ENCODE results near the gene PDGFB.

The PDGFB gene

GRCh38 chr22:39233710-39234471, 10.9 kb downstream of the PDGFB start:
- H3K9me3 ChIP-seq, result no peaks in the 10 kb centered on the region
- no peak for DNase-seq
- H3K4me1 ChIP-seq, result peaks cover 0 to 46% (median 22%) of the 10 kb centered on the region in 4 donors
- peaks cover 0 to 23% (median 0%) of the 10 kb centered on the region in 3 donors for H3K36me3 ChIP-seq
- no peak overlapping the region for H3K27ac ChIP-seq
- H3K4me3 ChIP-seq, result no peak overlapping the region
- TF ChIP-seq, protein P1, sequence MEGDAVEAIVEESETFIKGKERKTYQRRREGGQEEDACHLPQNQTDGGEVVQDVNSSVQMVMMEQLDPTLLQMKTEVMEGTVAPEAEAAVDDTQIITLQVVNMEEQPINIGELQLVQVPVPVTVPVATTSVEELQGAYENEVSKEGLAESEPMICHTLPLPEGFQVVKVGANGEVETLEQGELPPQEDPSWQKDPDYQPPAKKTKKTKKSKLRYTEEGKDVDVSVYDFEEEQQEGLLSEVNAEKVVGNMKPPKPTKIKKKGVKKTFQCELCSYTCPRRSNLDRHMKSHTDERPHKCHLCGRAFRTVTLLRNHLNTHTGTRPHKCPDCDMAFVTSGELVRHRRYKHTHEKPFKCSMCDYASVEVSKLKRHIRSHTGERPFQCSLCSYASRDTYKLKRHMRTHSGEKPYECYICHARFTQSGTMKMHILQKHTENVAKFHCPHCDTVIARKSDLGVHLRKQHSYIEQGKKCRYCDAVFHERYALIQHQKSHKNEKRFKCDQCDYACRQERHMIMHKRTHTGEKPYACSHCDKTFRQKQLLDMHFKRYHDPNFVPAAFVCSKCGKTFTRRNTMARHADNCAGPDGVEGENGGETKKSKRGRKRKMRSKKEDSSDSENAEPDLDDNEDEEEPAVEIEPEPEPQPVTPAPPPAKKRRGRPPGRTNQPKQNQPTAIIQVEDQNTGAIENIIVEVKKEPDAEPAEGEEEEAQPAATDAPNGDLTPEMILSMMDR (IDR thresholded peaks at IDR 0.05), result no peak
- intact Hi-C loops (cut with DNase I; ENCODE audit: low total_unique reads), result no loop called here
- H3K27me3 ChIP-seq, result peaks cover 0 to 73% of the 10 kb centered on the region in 2 donors

DNA sequence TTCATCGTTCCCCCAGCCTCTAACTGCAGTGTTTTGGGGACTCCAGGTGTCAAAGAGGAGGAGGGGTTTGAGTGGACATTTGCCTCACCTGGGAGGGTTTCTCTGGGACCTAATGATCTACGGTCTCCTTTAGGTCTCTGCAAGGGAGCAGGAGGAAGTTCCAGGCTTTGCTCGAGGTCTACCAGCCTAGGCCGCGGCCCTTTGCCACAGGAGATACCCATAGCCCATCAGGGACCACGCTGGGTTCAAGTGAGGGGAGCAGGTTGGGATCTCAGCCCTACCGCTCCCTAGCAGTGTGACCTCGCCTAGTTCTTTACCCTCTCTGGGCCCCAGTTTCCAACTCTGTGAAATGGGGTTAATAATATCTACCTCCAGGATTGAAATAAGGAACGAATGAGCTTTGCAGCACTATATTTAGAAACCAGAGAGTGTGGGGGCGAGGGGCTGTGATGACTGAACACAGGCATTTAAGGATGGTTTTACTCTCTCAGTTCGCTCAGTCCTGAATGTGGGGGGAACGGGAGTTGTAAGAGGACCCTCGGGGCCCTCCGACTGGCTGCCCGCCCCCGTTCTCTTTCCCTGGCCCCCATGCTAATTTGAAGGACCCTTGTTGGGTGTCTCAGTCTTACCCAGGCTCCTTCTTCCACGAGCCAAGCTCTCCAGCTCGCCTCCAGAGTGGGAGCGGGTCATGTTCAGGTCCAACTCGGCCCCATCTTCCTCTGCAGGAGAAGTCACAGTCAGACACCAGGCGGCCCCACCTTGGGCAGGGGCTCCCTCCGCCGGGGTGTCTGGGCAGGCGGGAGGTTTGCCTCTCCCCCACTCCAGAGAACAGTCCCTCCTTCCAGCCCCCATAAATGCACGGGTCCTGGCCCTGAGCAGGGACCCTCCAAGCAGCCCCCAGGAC, 11.7 kb downstream of the PDGFB start:
- Histone ChIP-seq H3K4me3 (no peak overlapping the region), H3K4me1 (peaks cover 0 to 44% (median 22%) of the 10 kb centered on the region in 4 donors), H3K27me3 (peaks cover 0 to 71% of the 10 kb centered on the region in 2 donors), H3K9me3 (no peaks in the 10 kb centered on the region), H3K36me3 (peaks cover 0 to 23% (median 0%) of the 10 kb centered on the region in 3 donors), H3K27ac (no peak overlapping the region)
- DNase-seq, result no peak
- intact Hi-C loops (cut with DNase I; ENCODE audit: low total_unique reads), result no loop called here
- TF ChIP-seq, protein P1 (IDR thresholded peaks at IDR 0.05), result no peak

- Histone ChIP-seq H3K9me3 (no peaks in the 10 kb centered on the region), H3K4me1 (peaks cover 0 to 36% (median 19%) of the 10 kb centered on the region in 4 donors), H3K36me3 (peaks cover 0 to 30% (median 0%) of the 10 kb centered on the region in 3 donors), H3K27ac (no peak overlapping the region), H3K4me3 (no peak overlapping the region), H3K27me3 (peaks cover 0 to 71% of the 10 kb centered on the region in 2 donors)
- no peak for DNase-seq
- TF ChIP-seq, protein P1 (IDR thresholded peaks at IDR 0.05), result no peak
- intact Hi-C loops (cut with DNase I; ENCODE audit: low total_unique reads), result no loop called here
Measured at GRCh38 chr22:39232246-39232645, 12.5 kb downstream of the PDGFB start.

DNA sequence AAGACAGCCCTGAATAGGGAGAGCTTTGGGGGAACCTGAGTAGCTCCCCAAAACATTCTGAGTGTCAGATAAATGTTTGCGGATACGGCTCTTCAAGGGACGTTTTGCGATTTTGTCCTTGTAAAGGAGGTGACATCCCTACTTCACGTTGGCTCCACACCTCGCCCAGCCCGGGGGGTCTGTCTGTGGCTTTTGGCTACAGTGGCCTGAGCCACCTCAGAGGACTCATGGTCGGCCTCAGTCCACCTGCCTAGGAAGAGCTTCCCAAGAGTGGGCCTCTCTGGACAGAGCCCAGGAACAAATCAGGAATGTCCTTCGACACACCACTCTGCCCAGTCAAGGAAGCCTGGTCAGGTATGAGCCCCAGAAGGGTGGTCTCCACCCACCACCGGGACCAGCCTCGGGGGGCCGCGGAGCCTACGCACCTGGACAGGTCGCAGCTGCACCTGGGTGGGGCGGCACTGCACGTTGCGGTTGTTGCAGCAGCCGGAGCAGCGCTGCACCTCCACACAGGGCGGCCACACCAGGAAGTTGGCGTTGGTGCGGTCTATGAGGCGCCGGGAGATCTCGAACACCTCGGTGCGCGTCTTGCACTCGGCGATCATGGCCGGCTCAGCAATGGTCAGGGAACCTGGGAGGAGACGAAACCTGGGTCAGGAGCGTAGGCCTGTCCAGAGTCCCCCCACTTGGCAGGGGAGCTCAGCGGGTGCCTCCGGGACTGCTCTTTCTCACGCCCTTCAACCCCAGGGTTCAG, 13.4 kb downstream of the PDGFB start:
- no peak for DNase-seq
- H3K4me1 ChIP-seq, result peaks cover 0 to 27% (median 14%) of the 10 kb centered on the region in 4 donors
- intact Hi-C loops (cut with DNase I; ENCODE audit: low total_unique reads), result no loop called here

More for the DNA sequence above, 13.4 kb downstream of the PDGFB start:
- TF ChIP-seq, protein P1 (IDR thresholded peaks at IDR 0.05), result no peak
- Histone ChIP-seq H3K36me3 (peaks cover 0 to 35% (median 0%) of the 10 kb centered on the region in 3 donors), H3K4me3 (no peak overlapping the region), H3K27me3 (peaks cover 0 to 62% of the 10 kb centered on the region in 2 donors), H3K9me3 (no peaks in the 10 kb centered on the region), H3K27ac (no peak overlapping the region)

Data from tibial artery (tissue), 4 donors.